SK-N-SH (cell line): ENCODE results near the gene TAF6L.

Source experiments
- CHD2 ChIP-seq: fragments of 150-350 bp; IDR thresholded peaks from 2 replicates; pipeline ENCODE4 v1.6.1; 2018; ENCODE audit warnings: low read length; ENCODE audit not compliant: partially characterized antibody
- ELF1 ChIP-seq: IDR thresholded peaks from 2 replicates; pipeline ENCODE4 v1.4.0; 2012
- EP300 ChIP-seq, 2 experiments: IDR thresholded peaks; 2 replicates each; pipeline versions ENCODE4 v1.4.0 to v1.6.1; 2012; ENCODE audit warnings: borderline replicate concordance in 1 of 2, low read depth in 1 of 2, low read length in 1 of 2
- JUND ChIP-seq: IDR thresholded peaks from 2 replicates; pipeline ENCODE4 v1.4.0; 2012
- MAX ChIP-seq: IDR thresholded peaks from 2 replicates; pipeline ENCODE4 v1.4.0; 2012; ENCODE audit warnings: low read depth
- NRF1 ChIP-seq: IDR thresholded peaks from 2 replicates; pipeline ENCODE4 v1.6.1; 2012; ENCODE audit warnings: low read depth, mild to moderate bottlenecking, low read length
- POLR2AphosphoS5 ChIP-seq: IDR thresholded peaks from 2 replicates; pipeline ENCODE4 v1.6.1; 2012; ENCODE audit warnings: low read depth, low read length
- RCOR1 ChIP-seq: fragments of 150-350 bp; IDR thresholded peaks from 2 replicates; pipeline ENCODE4 v1.6.1; 2017; ENCODE audit warnings: antibody characterized with exemption, low read length
- SIN3A ChIP-seq: IDR thresholded peaks from 2 replicates; pipeline ENCODE4 v1.6.1; 2012; ENCODE audit warnings: low read depth, mild to moderate bottlenecking, low read length, moderate library complexity, borderline replicate concordance
- TAF1 ChIP-seq: IDR thresholded peaks from 2 replicates; pipeline ENCODE4 v1.6.1; 2012; ENCODE audit warnings: low read depth, mild to moderate bottlenecking, low read length, moderate library complexity, borderline replicate concordance
- YY1 ChIP-seq: IDR thresholded peaks from 2 replicates; pipeline ENCODE4 v1.4.0; 2012; ENCODE audit warnings: low read depth, mild to moderate bottlenecking
- TF ChIP-seq, protein P1 (sequence below): IDR thresholded peaks from 2 replicates; pipeline ENCODE4 v1.6.1; 2012; ENCODE audit warnings: mild to moderate bottlenecking, low read depth, low read length, moderate library complexity
- TF ChIP-seq, protein P2 (sequence below): fragments of 200-600 bp; sonication (generic); IDR thresholded peaks from 2 replicates; pipeline ENCODE4 v1.6.1; 2017; ENCODE audit warnings: antibody characterized with exemption, mild to moderate bottlenecking, moderate library complexity

GRCh38 chr11:62721994-62722393 lies 49.2 kb upstream of the TAF6L start:
- TF ChIP-seq, protein P1, sequence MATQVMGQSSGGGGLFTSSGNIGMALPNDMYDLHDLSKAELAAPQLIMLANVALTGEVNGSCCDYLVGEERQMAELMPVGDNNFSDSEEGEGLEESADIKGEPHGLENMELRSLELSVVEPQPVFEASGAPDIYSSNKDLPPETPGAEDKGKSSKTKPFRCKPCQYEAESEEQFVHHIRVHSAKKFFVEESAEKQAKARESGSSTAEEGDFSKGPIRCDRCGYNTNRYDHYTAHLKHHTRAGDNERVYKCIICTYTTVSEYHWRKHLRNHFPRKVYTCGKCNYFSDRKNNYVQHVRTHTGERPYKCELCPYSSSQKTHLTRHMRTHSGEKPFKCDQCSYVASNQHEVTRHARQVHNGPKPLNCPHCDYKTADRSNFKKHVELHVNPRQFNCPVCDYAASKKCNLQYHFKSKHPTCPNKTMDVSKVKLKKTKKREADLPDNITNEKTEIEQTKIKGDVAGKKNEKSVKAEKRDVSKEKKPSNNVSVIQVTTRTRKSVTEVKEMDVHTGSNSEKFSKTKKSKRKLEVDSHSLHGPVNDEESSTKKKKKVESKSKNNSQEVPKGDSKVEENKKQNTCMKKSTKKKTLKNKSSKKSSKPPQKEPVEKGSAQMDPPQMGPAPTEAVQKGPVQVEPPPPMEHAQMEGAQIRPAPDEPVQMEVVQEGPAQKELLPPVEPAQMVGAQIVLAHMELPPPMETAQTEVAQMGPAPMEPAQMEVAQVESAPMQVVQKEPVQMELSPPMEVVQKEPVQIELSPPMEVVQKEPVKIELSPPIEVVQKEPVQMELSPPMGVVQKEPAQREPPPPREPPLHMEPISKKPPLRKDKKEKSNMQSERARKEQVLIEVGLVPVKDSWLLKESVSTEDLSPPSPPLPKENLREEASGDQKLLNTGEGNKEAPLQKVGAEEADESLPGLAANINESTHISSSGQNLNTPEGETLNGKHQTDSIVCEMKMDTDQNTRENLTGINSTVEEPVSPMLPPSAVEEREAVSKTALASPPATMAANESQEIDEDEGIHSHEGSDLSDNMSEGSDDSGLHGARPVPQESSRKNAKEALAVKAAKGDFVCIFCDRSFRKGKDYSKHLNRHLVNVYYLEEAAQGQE: no peak
- TF ChIP-seq NRF1: no peak
- no peak for TF ChIP-seq EP300 (IDR thresholded peaks at IDR 0.05; ENCODE audit: borderline replicate concordance in 1 of 2, low read depth in 1 of 2, low read length in 1 of 2)
- TF ChIP-seq ELF1: no peak
- no peak for TF ChIP-seq TAF1
- TF ChIP-seq, protein P2, sequence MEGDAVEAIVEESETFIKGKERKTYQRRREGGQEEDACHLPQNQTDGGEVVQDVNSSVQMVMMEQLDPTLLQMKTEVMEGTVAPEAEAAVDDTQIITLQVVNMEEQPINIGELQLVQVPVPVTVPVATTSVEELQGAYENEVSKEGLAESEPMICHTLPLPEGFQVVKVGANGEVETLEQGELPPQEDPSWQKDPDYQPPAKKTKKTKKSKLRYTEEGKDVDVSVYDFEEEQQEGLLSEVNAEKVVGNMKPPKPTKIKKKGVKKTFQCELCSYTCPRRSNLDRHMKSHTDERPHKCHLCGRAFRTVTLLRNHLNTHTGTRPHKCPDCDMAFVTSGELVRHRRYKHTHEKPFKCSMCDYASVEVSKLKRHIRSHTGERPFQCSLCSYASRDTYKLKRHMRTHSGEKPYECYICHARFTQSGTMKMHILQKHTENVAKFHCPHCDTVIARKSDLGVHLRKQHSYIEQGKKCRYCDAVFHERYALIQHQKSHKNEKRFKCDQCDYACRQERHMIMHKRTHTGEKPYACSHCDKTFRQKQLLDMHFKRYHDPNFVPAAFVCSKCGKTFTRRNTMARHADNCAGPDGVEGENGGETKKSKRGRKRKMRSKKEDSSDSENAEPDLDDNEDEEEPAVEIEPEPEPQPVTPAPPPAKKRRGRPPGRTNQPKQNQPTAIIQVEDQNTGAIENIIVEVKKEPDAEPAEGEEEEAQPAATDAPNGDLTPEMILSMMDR: 0 out of 2 replicates have a peak, but pooled peaks have one; percentile 20
- no peak for TF ChIP-seq CHD2
- TF ChIP-seq RCOR1: no peak
- TF ChIP-seq POLR2AphosphoS5: no peak
- TF ChIP-seq MAX: no peak
- TF ChIP-seq YY1: no peak
- TF ChIP-seq SIN3A: no peak
- TF ChIP-seq JUND: no peak
